HG03442 (cell line): ENCODE measurements around the gene ALDH1A3.

ENCODE experiments used
- ATAC-seq: cut with Tn5 transposase; IDR thresholded peaks from one replicate; pipeline ENCODE4 v1.9.1; 2021; ENCODE audit warnings: mild to moderate bottlenecking, moderate library complexity; ENCODE audit not compliant: unreplicated experiment

ALDH1A3 gene

DNA sequence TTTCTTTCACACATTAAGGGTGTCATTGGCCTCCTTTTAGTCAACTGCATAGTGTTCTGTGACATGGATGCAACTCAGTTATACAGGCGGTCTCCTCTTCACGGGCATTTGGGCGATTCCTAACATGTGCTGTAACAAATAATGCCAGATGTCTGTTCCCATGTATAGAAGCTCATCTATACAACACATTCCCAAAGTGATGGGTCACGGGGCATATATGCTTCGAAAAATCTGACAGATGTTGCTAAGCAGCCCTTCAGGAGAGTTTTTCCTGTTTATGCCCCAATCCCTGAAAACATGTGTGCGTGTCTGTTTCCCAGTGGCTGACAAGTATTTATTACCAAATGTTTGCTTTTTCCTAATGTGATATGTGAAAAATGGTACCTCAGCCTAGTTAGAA, 65.4 kb downstream of the ALDH1A3 start:
- ATAC-seq = no peak

GRCh38 chr15:100947760-100948429, 68.3 kb downstream of the ALDH1A3 start:
- no peak for ATAC-seq

GRCh38 chr15:100948430-100948762, 68.8 kb downstream of the ALDH1A3 start:
- ATAC-seq = no peak

- ATAC-seq = no peak
Observed at GRCh38 chr15:100949691-100950090, 70.1 kb downstream of the ALDH1A3 start.

DNA sequence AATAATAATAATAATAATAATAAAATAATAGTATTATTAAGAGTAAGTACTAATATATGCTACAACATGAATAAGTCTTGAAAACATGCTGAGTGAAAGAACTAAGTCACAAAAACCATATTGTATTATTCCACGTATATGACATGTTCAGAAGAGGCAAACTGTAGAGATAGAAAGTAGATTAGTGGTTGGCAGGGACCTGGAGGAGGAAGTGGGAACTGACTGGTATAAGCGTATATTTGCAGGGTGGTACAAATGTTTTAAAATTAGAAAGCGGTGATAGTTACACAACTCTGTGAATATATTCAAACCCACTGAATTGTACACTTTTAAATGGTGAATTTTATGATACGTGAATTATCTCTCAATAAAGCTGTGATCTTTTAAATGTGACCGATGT, 72.3 kb downstream of the ALDH1A3 start:
- ATAC-seq = no peak

DNA sequence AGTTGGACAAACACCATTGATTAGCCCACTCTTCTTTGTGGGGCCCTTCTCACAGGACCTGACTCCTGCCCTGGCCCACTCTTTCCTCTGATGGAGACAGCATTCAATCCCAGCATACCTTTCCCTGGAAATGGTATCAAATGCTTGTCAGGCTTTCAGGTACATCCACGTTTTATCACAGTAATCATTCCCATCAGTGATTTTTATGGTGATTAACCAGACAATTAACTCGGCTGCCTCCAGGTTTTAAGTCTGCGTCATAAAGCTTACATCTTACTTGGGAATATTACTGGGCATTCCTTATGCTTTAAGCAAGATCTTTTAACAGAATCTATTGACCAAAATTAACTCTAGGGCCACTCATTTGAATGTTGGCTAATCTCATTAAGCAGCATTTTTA, 72.9 kb downstream of the ALDH1A3 start:
- ATAC-seq = no peak

GRCh38 chr15:100958326-100959065, 78.9 kb downstream of the ALDH1A3 start:
- ATAC-seq = no peak

DNA sequence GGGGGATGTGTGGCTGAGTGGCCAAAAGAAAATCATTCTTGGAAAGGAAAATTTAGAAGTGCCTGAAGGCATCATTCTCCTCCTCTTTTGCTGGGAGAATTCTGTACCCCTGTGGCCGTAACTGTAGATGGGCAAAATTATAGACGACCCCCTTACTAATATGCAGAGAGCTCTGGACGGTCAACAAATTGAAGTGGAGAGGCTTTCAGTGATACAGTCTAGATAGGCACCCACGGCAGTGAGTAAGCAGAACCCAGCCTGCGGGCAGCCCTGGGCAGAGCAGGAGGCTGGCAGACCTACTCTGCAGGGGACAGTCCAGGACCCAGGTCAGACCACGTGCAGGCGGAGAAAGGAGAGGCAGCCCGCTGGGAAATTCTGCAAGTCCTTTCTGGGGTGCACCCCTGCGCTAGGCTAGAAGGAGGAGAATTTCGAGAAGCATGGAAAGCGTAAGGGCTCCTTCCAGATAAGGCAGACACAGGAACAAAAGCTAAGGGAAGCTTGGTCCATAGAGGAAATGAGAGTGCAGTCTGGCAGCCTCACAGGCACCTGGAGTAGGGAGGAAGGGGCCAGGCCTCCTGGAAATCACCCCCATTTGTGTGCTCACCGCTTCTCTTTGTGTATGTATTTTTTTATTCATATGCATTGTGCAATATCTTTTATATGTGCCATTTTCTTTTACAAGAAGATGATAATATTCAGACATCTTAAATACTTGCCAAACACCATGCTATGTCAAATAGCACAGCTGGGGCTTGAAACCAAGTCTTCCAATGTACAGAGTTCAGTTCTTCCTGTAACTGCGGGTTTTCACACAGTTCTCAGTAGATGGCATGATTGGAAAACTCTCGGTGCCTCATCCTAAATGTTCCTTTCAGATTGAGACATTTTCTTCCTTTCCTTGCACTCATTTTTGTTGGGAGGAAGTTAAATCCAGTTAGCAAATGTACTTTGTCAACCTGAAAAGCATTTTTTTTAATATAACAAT, 79.7 kb downstream of the ALDH1A3 start:
- no peak for ATAC-seq
